ENCODE results near the gene SCLY. TPM values are rescaled to one million over a fixed set of nuclear protein-coding genes. Genes with fewer than 3 reads are reported as not detected.

SCLY gene, protein sequence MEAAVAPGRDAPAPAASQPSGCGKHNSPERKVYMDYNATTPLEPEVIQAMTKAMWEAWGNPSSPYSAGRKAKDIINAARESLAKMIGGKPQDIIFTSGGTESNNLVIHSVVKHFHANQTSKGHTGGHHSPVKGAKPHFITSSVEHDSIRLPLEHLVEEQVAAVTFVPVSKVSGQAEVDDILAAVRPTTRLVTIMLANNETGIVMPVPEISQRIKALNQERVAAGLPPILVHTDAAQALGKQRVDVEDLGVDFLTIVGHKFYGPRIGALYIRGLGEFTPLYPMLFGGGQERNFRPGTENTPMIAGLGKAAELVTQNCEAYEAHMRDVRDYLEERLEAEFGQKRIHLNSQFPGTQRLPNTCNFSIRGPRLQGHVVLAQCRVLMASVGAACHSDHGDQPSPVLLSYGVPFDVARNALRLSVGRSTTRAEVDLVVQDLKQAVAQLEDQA
- total RNA-seq, result 10 to 100 TPM; 13.3 to 33.7 TPM

DNA sequence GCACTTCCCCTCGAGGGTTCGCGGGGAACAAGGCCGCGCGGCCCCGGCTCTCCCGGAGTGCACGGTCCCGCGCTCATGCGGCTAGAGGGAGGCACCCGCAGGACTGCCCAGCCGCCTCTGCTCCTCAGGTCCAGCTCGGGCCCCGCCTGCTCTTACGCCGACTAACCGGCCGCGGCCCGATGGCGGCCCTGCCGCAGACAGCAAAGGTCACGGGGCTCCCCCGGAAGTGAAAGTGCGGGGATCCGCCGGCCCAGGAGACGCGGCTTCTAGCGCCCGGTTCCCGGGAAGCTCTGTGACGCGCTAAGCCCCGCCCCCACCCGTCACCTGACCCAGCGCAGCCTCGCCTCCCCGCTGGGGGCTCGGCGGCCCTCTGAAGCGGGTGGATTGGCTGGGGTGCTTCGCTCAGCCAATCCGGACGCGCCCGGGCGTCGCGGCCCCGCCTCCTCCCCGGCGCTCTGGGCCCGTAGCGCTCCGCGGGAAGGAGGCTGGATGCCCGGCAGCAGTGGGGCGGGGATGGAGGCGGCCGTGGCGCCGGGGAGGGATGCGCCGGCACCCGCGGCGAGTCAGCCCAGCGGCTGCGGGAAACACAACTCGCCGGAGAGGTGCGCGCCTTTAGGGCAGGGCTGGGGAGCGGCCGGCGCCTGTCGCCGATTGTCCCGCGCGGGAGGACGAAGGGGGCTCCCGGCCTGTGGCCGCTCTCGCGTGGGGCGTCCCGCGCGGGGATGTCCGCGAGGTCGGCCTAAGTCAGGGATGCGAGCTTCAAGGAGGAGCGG lies at the start of gene SCLY:
Gene SCLY (plus strand): TSS at position 460 of the 773 bp plus-strand sequence. CDS start 54 bp downstream, at position 514.
- ATAC-seq (ENCODE audit: insufficient number of reproducible peaks, low FRiP score, low read depth) (peak; percentile 93), DNase-seq (ENCODE audit: low spot score) (peak; percentile 84)
- peak within 1 kb of the TSS; percentile 83 to 92 for H3K27ac ChIP-seq
- H3K36me3 ChIP-seq, result no peaks in the 10 kb centered on the region
- no peaks in the 10 kb centered on the region for H3K27me3 ChIP-seq (replicated peaks; ENCODE audit: insufficient read depth)
- TF ChIP-seq CTCF (IDR thresholded peaks at IDR 0.05), result no peak
- H3K4me1 ChIP-seq (ENCODE audit: control insufficient read depth in 1 of 2, low read depth in 2 of 2), result peaks cover 6 to 20% of the 10 kb centered on the region in 2 donors
- H3K4me3 ChIP-seq, result peak within 1 kb of the TSS; percentile 80
- no peaks in the 10 kb centered on the region for H3K9me3 ChIP-seq

- DNase-seq (ENCODE audit: low spot score), result no peak
- Histone ChIP-seq H3K27me3 (replicated peaks; ENCODE audit: insufficient read depth) (no peaks in the 10 kb centered on the region), H3K4me3 (no peak overlapping the region), H3K36me3 (no peaks in the 10 kb centered on the region), H3K27ac (no peak overlapping the region), H3K9me3 (no peaks in the 10 kb centered on the region), H3K4me1 (ENCODE audit: control insufficient read depth in 1 of 2, low read depth in 2 of 2) (no peaks in the 10 kb centered on the region)
- TF ChIP-seq CTCF (IDR thresholded peaks at IDR 0.05), result no peak
- ATAC-seq (ENCODE audit: insufficient number of reproducible peaks, low FRiP score, low read depth), result no peak
Observed at GRCh38 chr2:238013806-238014205, 47.0 kb upstream of the SCLY start.

DNA sequence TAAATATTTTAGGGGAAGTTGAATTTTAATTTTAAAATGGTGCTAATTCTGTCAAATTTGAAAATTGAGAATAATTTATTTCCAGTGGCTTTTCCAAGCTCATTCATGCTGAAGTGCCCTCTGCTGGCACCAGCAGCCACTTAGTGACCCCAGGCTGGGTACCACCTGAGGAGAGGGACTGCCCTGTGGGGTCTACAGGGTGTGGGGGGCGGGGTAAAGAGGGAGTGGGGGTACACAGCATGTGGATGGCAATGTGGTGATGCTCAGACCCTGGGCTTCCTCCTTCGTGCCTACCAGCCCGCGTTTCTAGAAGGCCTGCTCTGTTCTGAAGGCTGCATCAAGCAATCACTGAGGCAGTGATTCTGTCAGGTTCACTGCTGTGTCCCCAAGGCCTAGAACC lies 45.1 kb upstream of the SCLY start:
- ATAC-seq (ENCODE audit: insufficient number of reproducible peaks, low FRiP score, low read depth), result no peak
- Histone ChIP-seq H3K27ac (no peak overlapping the region), H3K4me1 (ENCODE audit: control insufficient read depth in 1 of 2, low read depth in 2 of 2) (no peaks in the 10 kb centered on the region), H3K27me3 (replicated peaks; ENCODE audit: insufficient read depth) (no peaks in the 10 kb centered on the region), H3K9me3 (no peaks in the 10 kb centered on the region), H3K36me3 (no peaks in the 10 kb centered on the region), H3K4me3 (no peak overlapping the region)
- TF ChIP-seq CTCF (IDR thresholded peaks at IDR 0.05), result no peak
- no peak for DNase-seq (ENCODE audit: low spot score)

GRCh38 chr2:238016526-238016925 lies 44.3 kb upstream of the SCLY start:
- no peaks in the 10 kb centered on the region for H3K27me3 ChIP-seq (replicated peaks; ENCODE audit: insufficient read depth)
- H3K36me3 ChIP-seq, result no peaks in the 10 kb centered on the region
- DNase-seq (ENCODE audit: low spot score) (no peak), ATAC-seq (ENCODE audit: insufficient number of reproducible peaks, low FRiP score, low read depth) (no peak)
- no peak for TF ChIP-seq CTCF (IDR thresholded peaks at IDR 0.05)
- no peaks in the 10 kb centered on the region for H3K9me3 ChIP-seq
- no peak overlapping the region for H3K27ac ChIP-seq
- H3K4me1 ChIP-seq (ENCODE audit: control insufficient read depth in 1 of 2, low read depth in 2 of 2), result no peaks in the 10 kb centered on the region
- no peak overlapping the region for H3K4me3 ChIP-seq

DNA sequence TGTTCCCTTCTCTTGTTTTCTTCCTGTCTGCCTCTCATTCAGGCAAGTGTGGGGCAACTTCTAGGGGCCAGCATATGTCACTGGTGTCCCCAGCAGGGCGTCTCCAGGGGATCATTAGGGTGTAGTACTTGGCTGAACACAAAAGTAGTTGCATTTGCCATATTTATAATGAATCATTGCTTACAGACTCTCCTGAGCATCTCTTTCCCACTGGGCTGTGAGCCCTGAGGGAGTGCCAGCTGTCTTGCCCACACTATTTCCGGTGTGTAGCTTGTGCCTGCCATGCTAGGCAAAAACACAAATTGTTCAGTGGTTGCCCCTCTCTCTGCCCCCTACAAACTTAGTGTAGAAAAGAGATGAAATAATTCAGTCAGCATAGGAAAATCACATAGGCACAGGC lies 40.8 kb upstream of the SCLY start:
- Histone ChIP-seq H3K36me3 (no peaks in the 10 kb centered on the region), H3K4me1 (ENCODE audit: control insufficient read depth in 1 of 2, low read depth in 2 of 2) (no peaks in the 10 kb centered on the region), H3K27me3 (replicated peaks; ENCODE audit: insufficient read depth) (no peaks in the 10 kb centered on the region), H3K27ac (no peak overlapping the region), H3K9me3 (no peaks in the 10 kb centered on the region), H3K4me3 (no peak overlapping the region)
- no peak for TF ChIP-seq CTCF (IDR thresholded peaks at IDR 0.05)
- ATAC-seq (ENCODE audit: insufficient number of reproducible peaks, low FRiP score, low read depth), result no peak
- DNase-seq (ENCODE audit: low spot score), result no peak

All from thoracic aorta (tissue), 2 donors.